ENCODE measurements around the gene MTHFSD. TPM values are rescaled to one million over a fixed set of nuclear protein-coding genes. Genes with fewer than 3 reads are reported as not detected.

The MTHFSD gene
- total and polyA plus RNA-seq, 2 of the 8 experiments (the other 6 are each of a cell fraction or from before 2014, with no cell fraction given), result 7.1 to 9.8 TPM

- no peak overlapping the region for H2BK120ac ChIP-seq (replicated peaks; ENCODE audit: low read depth, low read length)
- FAIRE-seq, result no peak
- H3K27ac ChIP-seq (ENCODE audit: low read depth, low read length), result no peak overlapping the region
- ChIA-PET CTCF (ENCODE audit: partially characterized antibody) (interaction anchor here (1.0 to 1.1 kb wide), 3 partner anchors 9 to 453 kb away, joined by 3 read pairs; no protein-coding TSS in a partner anchor), POLR2A (ENCODE audit: partially characterized antibody) (no interaction called here)
- peaks cover 0 to 3% of the 10 kb centered on the region in 2 experiments for H4K20me1 ChIP-seq (replicated peaks in 1 of 2; ENCODE audit: control insufficient read depth in 1 of 2, insufficient read depth in 2 of 2, low read length in 2 of 2)
- H2BK12ac ChIP-seq (ENCODE audit: low read depth, low read length), result no peak overlapping the region
- H3K4me3 ChIP-seq (ENCODE audit: extremely low read depth in 1 of 4, insufficient read depth in 2 of 4, low read depth in 3 of 4, low read length in 4 of 4), result no peak overlapping the region
- no peaks in the 10 kb centered on the region for H3K23me2 ChIP-seq (ENCODE audit: low read depth, low read length)
- no peak for DNase-seq (ENCODE audit: low read depth in 1 of 2, low spot score in 2 of 2)
- no peaks in the 10 kb centered on the region for H3K4me1 ChIP-seq (replicated peaks in 1 of 4; ENCODE audit: control insufficient read depth in 3 of 4, insufficient read depth in 4 of 4, low read length in 3 of 4)
- no peak overlapping the region for H3K23ac ChIP-seq (ENCODE audit: insufficient read length)
- H3K9ac ChIP-seq (replicated peaks in 1 of 4; ENCODE audit: extremely low read depth in 1 of 4, low read depth in 3 of 4, low read length in 3 of 4), result no peak overlapping the region
- no peak overlapping the region for H4K91ac ChIP-seq (replicated peaks; ENCODE audit: insufficient read length, low read length)
- peaks cover 0 to 4% (median 0%) of the 10 kb centered on the region in 4 experiments; a peak in 2 of 7 replicates for H3K27me3 ChIP-seq (replicated peaks in 1 of 4; ENCODE audit: control insufficient read depth in 3 of 4, extremely low read depth in 1 of 4, insufficient read depth in 3 of 4, low read length in 3 of 4)
- WGBS, 2 experiments (ENCODE audit: extremely low coverage in 1 of 2, insufficient coverage in 1 of 2, insufficient read length in 1 of 2, insufficient replicate concordance in 2 of 2, low coverage in 1 of 2, low lambda C conversion rate in 2 of 2, missing lambda C conversion rate in 1 of 2), result 69% methylated on average over 12 of the region's 12 CpGs; no CpG with 5 or more reads in 1 of the 2 experiments
- no peak overlapping the region; the same call in 1 of the 2 replicates for H4K8ac ChIP-seq (ENCODE audit: extremely low read depth, insufficient read depth, low read length)
- no peak overlapping the region for H3K14ac ChIP-seq (ENCODE audit: insufficient read length)
- no peaks in the 10 kb centered on the region for H3K36me3 ChIP-seq (ENCODE audit: control insufficient read depth in 2 of 4, insufficient read depth in 4 of 4, low read length in 3 of 4)
- no peak overlapping the region for H3K18ac ChIP-seq (ENCODE audit: extremely low read depth, low read length)
- no peak overlapping the region for H4K5ac ChIP-seq (ENCODE audit: insufficient read length, low read depth, low read length)
- H2BK20ac ChIP-seq (ENCODE audit: low read length), result no peak overlapping the region
- H3K79me2 ChIP-seq (ENCODE audit: control insufficient read depth in 1 of 2, insufficient read depth in 2 of 2, low read length in 2 of 2), result no peaks in the 10 kb centered on the region
- no peak for TF ChIP-seq TEAD4 (IDR thresholded peaks at IDR 0.05; ENCODE audit: low read depth, low read length)
- no peak overlapping the region for H2AK5ac ChIP-seq (ENCODE audit: low read depth, low read length)
- H3K4ac ChIP-seq (replicated peaks; ENCODE audit: insufficient read length, low read depth, low read length), result no peak overlapping the region
- H2BK5ac ChIP-seq (ENCODE audit: low read depth, low read length), result no peak overlapping the region
- no peaks in the 10 kb centered on the region for H3K79me1 ChIP-seq (ENCODE audit: low read depth, low read length)
- H2AFZ ChIP-seq (ENCODE audit: low read length), result no peak overlapping the region
- peaks cover 3 to 12% of the 10 kb centered on the region in 2 experiments; a peak in 2 of 4 replicates for H3K9me3 ChIP-seq (ENCODE audit: insufficient read depth in 2 of 2, low read depth in 1 of 2, low read length in 1 of 2)
- no peak overlapping the region for H3K56ac ChIP-seq (replicated peaks; ENCODE audit: insufficient read length, low read depth, low read length)
- H2BK15ac ChIP-seq (ENCODE audit: low read length), result no peak overlapping the region
- no peak overlapping the region for H3K4me2 ChIP-seq (ENCODE audit: insufficient read depth in 1 of 2, low read depth in 2 of 2, low read length in 2 of 2)
Measured at GRCh38 chr16:86525696-86526095, 29.3 kb downstream of the MTHFSD start.

Data from H1 (cell line).